GM19043 (cell line): ENCODE data around the gene UBA5.
A peak's percentile ranks its signal among the peaks of the same experiment; 100 is the strongest.
"Not testable (repeated sequence)": the region's sequence is repeated elsewhere in the genome, so short reads cannot be mapped to it uniquely, and the experiment has no call there.

Experiments
- ATAC-seq: cut with Tn5 transposase; IDR thresholded peaks from one replicate; pipeline ENCODE4 v1.9.1; 2021; ENCODE audit warnings: low read depth; ENCODE audit not compliant: unreplicated experiment

The UBA5 gene

GRCh38 chr3:132660052-132660810 lies at the start of gene UBA5:
UBA5 (plus strand) TSS chr3:132660329; CDS start chr3:132660538, 209 bp downstream.
- ATAC-seq: peak; percentile 60

DNA sequence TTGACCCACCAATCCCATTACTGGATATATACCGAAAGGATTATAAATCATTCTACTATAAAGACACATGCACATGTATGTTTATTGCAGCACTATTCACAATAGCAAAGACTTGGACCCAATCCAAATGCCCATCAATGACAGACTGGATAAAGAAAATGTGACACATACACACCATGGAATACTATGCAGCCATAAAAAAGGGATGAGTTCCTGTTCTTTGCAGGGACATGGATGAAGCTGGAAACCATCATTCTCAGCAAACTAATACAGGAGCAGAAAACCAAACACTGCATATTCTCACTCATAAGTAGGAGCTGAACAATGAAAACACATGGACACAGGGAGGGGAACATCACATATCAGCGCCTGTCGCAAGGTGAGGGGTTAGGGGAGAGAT lies 44.8 kb upstream of the UBA5 start:
- not testable (repeated sequence) for ATAC-seq

- ATAC-seq: no peak
Observed at GRCh38 chr3:132615881-132616280, 44.2 kb upstream of the UBA5 start.

DNA sequence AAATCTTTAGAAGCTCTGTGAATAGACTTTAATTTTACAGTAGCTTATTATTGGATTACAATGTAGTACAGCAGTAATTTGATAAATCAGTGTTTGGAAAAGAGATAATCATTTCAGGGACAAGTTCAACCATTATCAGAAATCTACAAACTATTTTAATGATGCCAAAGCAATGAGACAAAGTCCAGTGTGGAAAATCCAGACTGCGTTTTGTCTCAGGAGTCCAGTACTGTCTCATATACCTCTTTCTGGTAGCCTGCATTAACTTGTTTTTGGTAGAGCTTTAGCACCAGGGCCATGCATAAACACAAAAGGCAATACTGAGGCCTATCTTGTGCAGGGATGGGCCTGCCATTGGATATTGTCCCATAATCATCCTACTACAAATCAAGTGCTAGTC lies 43.3 kb upstream of the UBA5 start:
- no peak for ATAC-seq

DNA sequence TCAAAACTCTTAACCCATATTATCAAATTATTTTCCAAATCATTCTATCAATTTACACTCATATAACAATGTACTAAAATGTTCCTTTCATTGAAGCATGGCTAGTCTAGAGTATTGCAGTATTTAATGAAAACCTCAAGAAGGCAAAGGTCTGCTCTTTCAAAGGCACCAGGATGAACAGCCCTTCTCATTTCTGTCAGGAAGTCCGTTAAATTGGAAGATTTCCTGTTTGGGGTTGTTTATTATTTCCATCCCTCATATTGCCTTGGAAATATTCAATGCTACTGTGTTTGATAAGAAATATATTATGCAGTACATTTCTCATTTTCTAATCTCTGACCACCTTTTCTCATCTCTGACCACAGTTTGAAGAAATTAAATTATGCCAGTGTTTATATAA lies 38.0 kb upstream of the UBA5 start:
- no peak for ATAC-seq

- ATAC-seq: no peak
Observed at GRCh38 chr3:132622761-132623160, 37.4 kb upstream of the UBA5 start.

DNA sequence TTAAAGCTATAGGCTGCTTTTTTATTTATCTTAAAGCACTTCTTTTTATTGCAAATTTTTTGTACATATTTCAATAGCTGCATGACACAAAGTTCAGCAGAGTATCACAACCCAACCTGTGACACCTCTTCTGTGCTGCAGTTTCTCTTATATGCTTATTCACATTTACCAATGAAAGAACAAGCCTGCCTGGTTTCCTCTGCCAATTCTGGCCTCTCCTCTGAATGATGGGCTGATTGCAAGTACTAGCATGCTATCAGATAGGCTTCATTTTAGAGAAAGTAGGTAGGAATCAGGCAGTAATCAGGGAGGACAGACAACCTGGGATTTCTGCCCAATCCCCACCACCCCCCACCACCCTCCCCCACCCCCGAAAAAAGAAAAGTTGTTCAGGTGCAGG lies 36.5 kb upstream of the UBA5 start:
- no peak for ATAC-seq

- ATAC-seq: no peak
Observed at GRCh38 chr3:132624790-132625189, 35.3 kb upstream of the UBA5 start.

DNA sequence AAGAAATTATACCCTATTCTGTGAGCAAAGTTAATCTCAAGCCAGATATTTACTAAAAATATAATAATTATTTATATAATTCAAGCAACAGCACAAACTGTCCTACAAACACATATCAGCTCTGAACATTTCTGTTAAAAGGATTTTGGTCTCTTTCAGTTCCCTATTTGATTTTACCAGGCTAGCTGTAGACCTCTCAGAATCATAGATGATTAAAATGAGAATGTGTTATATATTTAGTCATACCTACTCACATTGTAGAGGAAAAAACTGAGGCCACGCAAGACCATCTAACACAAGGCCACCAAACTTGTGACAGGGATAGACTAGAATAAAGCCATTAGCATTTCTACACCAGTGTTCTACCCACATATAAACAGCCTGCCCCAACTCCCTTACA lies 34.5 kb upstream of the UBA5 start:
- ATAC-seq: peak; percentile 87

- no peak for ATAC-seq
Observed at GRCh38 chr3:132626955-132627354, 33.2 kb upstream of the UBA5 start.

GRCh38 chr3:132628157-132628556 lies 32.0 kb upstream of the UBA5 start:
- no peak for ATAC-seq

GRCh38 chr3:132629928-132630327 lies 30.2 kb upstream of the UBA5 start:
- no peak for ATAC-seq

GRCh38 chr3:132630612-132631011 lies 29.5 kb upstream of the UBA5 start:
- no peak for ATAC-seq

- ATAC-seq: no peak
Observed at GRCh38 chr3:132635052-132635451, 25.1 kb upstream of the UBA5 start.

DNA sequence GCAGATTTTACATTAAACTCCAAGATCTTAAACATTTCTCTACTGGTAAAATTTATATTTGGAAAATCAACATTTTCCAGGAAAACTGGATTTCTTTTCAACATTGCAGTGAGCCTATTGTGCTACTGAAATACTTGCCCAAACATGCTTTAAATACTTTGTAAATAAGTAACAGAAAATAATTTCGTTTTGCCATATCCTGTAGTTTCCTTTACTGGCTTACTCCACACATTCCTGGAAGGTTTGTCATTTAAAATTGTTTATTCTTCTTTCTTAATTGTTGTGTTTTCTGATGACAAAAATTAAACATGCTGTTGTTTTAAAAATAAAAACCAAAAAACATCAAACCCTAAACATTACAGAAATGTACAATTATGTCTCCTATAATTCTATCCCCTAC lies 22.5 kb upstream of the UBA5 start:
- ATAC-seq: no peak

- no peak for ATAC-seq
Observed at GRCh38 chr3:132638706-132639105, 21.4 kb upstream of the UBA5 start.

DNA sequence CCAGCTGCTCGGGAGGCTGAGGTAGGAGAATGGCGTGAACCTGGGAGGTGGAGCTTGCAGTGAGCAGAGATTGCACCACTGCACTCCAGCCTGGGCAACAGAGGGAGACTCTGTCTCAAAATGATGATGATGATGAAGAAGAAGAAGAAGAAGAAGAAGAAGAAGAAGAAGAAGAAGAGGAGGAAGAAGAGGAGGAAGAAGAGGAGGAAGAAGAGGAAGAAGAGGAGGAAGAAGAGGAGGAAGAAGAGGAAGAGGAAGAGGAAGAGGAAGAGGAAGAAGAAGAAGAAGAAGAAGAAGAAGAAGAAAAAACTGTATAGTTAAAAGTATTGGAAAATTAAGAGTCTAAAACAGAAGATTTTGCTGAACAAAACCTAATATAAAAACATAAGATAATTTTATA lies 18.7 kb upstream of the UBA5 start:
- ATAC-seq: not testable (repeated sequence)

DNA sequence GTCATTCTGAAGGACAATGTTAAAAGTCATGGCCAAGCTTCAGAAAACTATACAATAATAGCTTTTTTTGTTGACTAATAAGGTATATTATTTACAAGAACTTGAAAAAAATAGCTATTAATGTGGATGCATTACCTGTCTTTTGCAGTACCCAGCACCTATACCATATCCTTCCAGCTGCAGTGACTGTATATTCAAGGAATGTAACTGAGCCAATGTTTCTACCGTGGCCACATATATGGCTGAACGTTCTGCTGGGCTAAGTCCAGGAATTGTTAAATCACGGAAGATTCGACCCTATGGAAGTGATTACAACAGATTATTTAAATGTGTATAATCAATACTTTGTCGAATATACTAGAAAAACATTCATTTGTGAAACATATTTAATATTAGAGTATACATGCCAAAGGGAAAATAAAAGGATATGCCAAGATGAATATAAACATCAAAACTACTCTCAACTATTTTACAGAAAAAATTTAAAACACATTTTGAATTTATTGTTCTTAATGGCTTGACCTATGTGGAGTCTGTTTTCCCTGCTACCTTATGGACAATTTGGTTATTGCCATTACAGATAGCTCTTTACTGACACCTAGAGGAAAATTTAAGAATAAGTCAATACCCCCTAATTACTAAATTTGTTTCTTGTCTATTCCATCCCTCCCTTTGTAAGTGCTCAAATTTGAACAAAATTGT lies 18.1 kb upstream of the UBA5 start:
- no peak for ATAC-seq

DNA sequence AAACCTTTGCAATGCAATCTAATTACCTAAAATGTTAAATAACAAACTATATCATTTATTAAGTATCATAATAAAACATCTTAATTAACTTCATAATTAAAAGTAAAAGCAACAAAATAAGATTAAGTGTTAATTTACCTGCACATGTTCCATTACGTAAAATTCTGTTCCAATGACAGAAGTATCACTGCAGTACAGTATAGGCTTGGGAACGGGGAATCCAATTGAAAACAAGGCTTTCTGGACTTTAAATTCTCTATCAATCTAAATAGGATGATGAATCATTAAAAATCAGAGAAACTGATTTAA lies 17.6 kb upstream of the UBA5 start:
- ATAC-seq: no peak

DNA sequence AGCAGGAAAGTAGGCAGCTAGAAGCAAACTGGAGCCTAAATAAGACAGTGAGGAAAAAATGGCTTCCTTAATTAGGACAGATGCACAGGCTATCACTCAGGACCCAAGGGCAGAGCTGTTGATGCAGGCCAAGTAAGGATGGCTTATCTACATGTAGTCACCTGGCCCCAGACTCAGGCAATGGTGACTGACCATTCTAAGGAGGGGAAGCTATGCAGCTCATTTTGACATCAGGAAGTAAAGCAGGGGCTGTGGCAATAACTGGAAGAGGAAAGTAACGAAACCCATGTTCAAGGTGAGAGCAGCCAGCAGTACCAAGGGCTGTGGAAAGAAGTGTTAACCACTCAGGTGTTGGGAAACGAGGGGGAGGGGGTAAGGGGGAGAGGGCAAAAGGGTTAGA lies 16.8 kb upstream of the UBA5 start:
- no peak for ATAC-seq

DNA sequence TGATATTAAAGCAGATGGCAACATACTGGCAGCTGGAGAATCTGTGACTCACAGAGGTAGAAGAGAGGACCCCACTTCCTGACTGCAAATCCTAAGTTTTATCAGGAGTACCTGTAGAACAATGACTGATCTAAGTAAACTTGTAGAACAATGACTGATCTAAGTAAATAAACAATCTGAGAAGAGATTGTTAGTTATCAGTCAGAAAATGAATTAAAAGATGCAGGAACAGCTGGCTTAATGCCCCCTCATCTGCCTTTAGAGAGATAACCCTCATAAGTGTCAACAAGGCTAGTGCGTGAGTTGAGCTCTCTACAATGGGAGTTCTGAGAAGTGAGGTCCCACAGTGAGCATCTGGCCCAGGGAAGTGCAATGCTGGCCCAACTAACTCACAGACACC lies 15.1 kb upstream of the UBA5 start:
- no peak for ATAC-seq

- no peak for ATAC-seq
Observed at GRCh38 chr3:132650153-132650552, 10.0 kb upstream of the UBA5 start.
